ENCODE results near the gene P2RY11. TPM values are rescaled to one million over a fixed set of nuclear protein-coding genes. Genes with fewer than 3 reads are reported as not detected.

Gene P2RY11
- total RNA-seq, 1 experiment from 2014 or later, result 43.8 TPM

DNA sequence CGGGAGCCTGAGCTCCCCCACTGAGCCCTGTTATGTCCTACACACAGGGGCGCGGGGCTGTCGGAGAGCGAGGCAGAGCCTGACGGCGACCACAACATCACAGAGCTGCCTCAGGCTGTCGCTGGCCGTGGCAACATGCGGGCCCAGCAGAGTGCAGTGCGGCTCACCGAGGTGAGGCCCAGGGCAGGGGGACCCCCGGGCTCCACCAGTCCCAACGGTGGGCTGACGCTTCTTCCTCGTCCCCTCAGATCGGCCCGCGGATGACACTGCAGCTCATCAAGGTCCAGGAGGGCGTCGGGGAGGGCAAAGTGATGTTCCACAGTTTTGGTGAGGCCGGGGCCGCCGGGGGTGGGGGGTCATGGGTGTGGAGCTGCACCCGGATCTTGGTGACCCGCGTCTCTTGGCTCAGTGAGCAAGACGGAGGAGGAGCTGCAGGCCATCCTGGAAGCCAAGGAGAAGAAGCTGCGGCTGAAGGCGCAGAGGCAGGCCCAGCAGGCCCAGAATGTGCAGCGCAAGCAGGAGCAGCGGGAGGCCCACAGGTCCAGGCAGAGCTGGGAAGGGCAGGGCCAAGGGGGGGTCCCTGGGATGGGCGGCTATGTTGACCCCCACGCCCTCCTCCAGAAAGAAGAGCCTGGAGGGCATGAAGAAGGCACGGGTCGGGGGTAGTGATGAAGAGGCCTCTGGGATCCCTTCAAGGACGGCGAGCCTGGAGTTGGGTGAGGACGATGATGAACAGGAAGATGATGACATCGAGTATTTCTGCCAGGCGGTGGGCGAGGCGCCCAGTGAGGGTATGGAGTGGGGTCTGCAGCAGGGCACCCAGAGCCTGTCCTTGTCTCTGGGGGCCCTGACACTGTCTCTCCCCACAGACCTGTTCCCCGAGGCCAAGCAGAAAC is 1.2 kb upstream of the P2RY11 start:
- Histone ChIP-seq H3K36me3 (ENCODE audit: control insufficient read depth in 1 of 2, insufficient read depth in 2 of 2, low read length in 2 of 2) (peaks cover 36 to 47% of the 10 kb centered on the region in 2 experiments), H3K9me3 (ENCODE audit: control insufficient read depth in 1 of 2, insufficient read depth in 1 of 2, low read depth in 1 of 2, low read length in 2 of 2) (no peaks in the 10 kb centered on the region), H3K4me1 (ENCODE audit: control insufficient read depth in 1 of 2, insufficient read depth in 2 of 2, low read length in 2 of 2) (peaks cover 12 to 53% of the 10 kb centered on the region in 2 experiments), H3K4me3 (replicated peaks in 1 of 2; ENCODE audit: low read depth in 1 of 2, low read length in 2 of 2) (no peak overlapping the region), H3K9ac (ENCODE audit: low read length) (no peak overlapping the region), H3K79me2 (ENCODE audit: insufficient read depth, low read length) (peaks cover 46% of the 10 kb centered on the region), H3K27ac (ENCODE audit: low read depth, low read length) (no peak overlapping the region), H2AFZ (ENCODE audit: low read depth, low read length, poor library complexity, severe bottlenecking) (no peak overlapping the region), H4K20me1 (ENCODE audit: insufficient read depth) (no peaks in the 10 kb centered on the region), H3K27me3 (ENCODE audit: insufficient read depth, low read length) (no peaks in the 10 kb centered on the region), H3K4me2 (ENCODE audit: low read length) (no peak overlapping the region), H3K9me2 (ENCODE audit: insufficient read depth) (no peaks in the 10 kb centered on the region)
- TF ChIP-seq, protein P1, sequence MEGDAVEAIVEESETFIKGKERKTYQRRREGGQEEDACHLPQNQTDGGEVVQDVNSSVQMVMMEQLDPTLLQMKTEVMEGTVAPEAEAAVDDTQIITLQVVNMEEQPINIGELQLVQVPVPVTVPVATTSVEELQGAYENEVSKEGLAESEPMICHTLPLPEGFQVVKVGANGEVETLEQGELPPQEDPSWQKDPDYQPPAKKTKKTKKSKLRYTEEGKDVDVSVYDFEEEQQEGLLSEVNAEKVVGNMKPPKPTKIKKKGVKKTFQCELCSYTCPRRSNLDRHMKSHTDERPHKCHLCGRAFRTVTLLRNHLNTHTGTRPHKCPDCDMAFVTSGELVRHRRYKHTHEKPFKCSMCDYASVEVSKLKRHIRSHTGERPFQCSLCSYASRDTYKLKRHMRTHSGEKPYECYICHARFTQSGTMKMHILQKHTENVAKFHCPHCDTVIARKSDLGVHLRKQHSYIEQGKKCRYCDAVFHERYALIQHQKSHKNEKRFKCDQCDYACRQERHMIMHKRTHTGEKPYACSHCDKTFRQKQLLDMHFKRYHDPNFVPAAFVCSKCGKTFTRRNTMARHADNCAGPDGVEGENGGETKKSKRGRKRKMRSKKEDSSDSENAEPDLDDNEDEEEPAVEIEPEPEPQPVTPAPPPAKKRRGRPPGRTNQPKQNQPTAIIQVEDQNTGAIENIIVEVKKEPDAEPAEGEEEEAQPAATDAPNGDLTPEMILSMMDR (IDR thresholded peaks at IDR 0.05 in 2 of 3, conservative IDR thresholded peaks at IDR 0.05 in 1 of 3; ENCODE audit: borderline replicate concordance in 1 of 3, insufficient read depth in 1 of 3, low read depth in 2 of 3, low read length in 2 of 3), result no peak
- no peak for TF ChIP-seq EGR1 (IDR thresholded peaks at IDR 0.05; ENCODE audit: low read depth)
- TF ChIP-seq YY1 (IDR thresholded peaks at IDR 0.05; ENCODE audit: extremely low read depth, insufficient replicate concordance, low read depth, low read length), result no peak
- no peak for TF ChIP-seq SP1 (IDR thresholded peaks at IDR 0.05; ENCODE audit: low read depth)
- TF ChIP-seq ZNF274 (IDR thresholded peaks at IDR 0.05; ENCODE audit: low read depth, low read length), result no peak
- TF ChIP-seq RAD21 (IDR thresholded peaks at IDR 0.05; ENCODE audit: low read depth), result no peak
- TF ChIP-seq ZFX (IDR thresholded peaks at IDR 0.05), result no peak
- no peak for TF ChIP-seq POLR2AphosphoS5 (IDR thresholded peaks at IDR 0.05; ENCODE audit: low read depth, low read length)
- TF ChIP-seq FOSL1 (IDR thresholded peaks at IDR 0.05; ENCODE audit: low read depth), result no peak
- no peak for TF ChIP-seq SIN3A (IDR thresholded peaks at IDR 0.05; ENCODE audit: low read depth)
- TF ChIP-seq, protein P2, sequence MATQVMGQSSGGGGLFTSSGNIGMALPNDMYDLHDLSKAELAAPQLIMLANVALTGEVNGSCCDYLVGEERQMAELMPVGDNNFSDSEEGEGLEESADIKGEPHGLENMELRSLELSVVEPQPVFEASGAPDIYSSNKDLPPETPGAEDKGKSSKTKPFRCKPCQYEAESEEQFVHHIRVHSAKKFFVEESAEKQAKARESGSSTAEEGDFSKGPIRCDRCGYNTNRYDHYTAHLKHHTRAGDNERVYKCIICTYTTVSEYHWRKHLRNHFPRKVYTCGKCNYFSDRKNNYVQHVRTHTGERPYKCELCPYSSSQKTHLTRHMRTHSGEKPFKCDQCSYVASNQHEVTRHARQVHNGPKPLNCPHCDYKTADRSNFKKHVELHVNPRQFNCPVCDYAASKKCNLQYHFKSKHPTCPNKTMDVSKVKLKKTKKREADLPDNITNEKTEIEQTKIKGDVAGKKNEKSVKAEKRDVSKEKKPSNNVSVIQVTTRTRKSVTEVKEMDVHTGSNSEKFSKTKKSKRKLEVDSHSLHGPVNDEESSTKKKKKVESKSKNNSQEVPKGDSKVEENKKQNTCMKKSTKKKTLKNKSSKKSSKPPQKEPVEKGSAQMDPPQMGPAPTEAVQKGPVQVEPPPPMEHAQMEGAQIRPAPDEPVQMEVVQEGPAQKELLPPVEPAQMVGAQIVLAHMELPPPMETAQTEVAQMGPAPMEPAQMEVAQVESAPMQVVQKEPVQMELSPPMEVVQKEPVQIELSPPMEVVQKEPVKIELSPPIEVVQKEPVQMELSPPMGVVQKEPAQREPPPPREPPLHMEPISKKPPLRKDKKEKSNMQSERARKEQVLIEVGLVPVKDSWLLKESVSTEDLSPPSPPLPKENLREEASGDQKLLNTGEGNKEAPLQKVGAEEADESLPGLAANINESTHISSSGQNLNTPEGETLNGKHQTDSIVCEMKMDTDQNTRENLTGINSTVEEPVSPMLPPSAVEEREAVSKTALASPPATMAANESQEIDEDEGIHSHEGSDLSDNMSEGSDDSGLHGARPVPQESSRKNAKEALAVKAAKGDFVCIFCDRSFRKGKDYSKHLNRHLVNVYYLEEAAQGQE (IDR thresholded peaks at IDR 0.05; ENCODE audit: low read depth), result no peak
- no peak for TF ChIP-seq EZH2 (IDR thresholded peaks at IDR 0.05)
- no peak for TF ChIP-seq EZH2phosphoT487 (IDR thresholded peaks at IDR 0.05; ENCODE audit: borderline replicate concordance)
- TF ChIP-seq, protein P3, sequence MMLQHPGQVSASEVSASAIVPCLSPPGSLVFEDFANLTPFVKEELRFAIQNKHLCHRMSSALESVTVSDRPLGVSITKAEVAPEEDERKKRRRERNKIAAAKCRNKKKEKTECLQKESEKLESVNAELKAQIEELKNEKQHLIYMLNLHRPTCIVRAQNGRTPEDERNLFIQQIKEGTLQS (IDR thresholded peaks at IDR 0.05), result no peak
- TF ChIP-seq SRF (IDR thresholded peaks at IDR 0.05; ENCODE audit: low read depth), result no peak
- TF ChIP-seq, protein P4, sequence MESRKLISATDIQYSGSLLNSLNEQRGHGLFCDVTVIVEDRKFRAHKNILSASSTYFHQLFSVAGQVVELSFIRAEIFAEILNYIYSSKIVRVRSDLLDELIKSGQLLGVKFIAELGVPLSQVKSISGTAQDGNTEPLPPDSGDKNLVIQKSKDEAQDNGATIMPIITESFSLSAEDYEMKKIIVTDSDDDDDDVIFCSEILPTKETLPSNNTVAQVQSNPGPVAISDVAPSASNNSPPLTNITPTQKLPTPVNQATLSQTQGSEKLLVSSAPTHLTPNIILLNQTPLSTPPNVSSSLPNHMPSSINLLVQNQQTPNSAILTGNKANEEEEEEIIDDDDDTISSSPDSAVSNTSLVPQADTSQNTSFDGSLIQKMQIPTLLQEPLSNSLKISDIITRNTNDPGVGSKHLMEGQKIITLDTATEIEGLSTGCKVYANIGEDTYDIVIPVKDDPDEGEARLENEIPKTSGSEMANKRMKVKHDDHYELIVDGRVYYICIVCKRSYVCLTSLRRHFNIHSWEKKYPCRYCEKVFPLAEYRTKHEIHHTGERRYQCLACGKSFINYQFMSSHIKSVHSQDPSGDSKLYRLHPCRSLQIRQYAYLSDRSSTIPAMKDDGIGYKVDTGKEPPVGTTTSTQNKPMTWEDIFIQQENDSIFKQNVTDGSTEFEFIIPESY (IDR thresholded peaks at IDR 0.05; ENCODE audit: extremely low read depth, insufficient replicate concordance, low read length), result no peak
- no peak for TF ChIP-seq POLR2A (IDR thresholded peaks at IDR 0.05; ENCODE audit: borderline replicate concordance, extremely low read depth, insufficient read depth, insufficient read length)
- TF ChIP-seq, protein P5, sequence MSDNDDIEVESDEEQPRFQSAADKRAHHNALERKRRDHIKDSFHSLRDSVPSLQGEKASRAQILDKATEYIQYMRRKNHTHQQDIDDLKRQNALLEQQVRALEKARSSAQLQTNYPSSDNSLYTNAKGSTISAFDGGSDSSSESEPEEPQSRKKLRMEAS (IDR thresholded peaks at IDR 0.05), result no peak
- ChIA-PET POLR2A (no interaction called here), RAD21 (ENCODE audit: low non-redundant PET in 1 of 2, low total read pairs in 2 of 2, uncharacterized antibody in 2 of 2, unreplicated experiment in 2 of 2) (no interaction called here), CTCF (interaction anchor here (1.8 kb wide), 1 partner anchor 11 kb away, joined by 6 read pairs; no protein-coding TSS in a partner anchor)
- intact Hi-C loops (cut with micrococcal nuclease), result no loop called here
- no peak for ATAC-seq
- DNase-seq (ENCODE audit: low read depth, low spot score), result no peak
- BruUV-seq (replicated peaks), result no TSS peak
